Mucosa of stomach (tissue), 1 donor: ENCODE results near the gene TSPY9.
"Not testable (repeated sequence)": the region's sequence is repeated elsewhere in the genome, so short reads cannot be mapped to it uniquely, and the experiment has no call there.

Experiments
- H3K27me3 ChIP-seq: one replicate; pipeline ENCODE4 v1.7.0; 2013; ENCODE audit warnings: mild to moderate bottlenecking, low read length; ENCODE audit not compliant: control insufficient read depth, insufficient read depth
- H3K36me3 ChIP-seq: one replicate; pipeline ENCODE4 v1.7.0; 2013; ENCODE audit warnings: low read length; ENCODE audit not compliant: control insufficient read depth, insufficient read depth
- H3K4me1 ChIP-seq: one replicate; pipeline ENCODE4 v1.7.0; 2013; ENCODE audit warnings: mild to moderate bottlenecking, low read length; ENCODE audit not compliant: control insufficient read depth, insufficient read depth
- H3K4me3 ChIP-seq: one replicate; pipeline ENCODE4 v1.7.0; 2013; ENCODE audit warnings: low read length
- H3K9ac ChIP-seq: one replicate; pipeline ENCODE4 v1.7.0; 2013; ENCODE audit warnings: mild to moderate bottlenecking, low read length, moderate library complexity
- H3K9me3 ChIP-seq: one replicate; pipeline ENCODE4 v1.7.0; 2013; ENCODE audit warnings: mild to moderate bottlenecking, low read length, moderate library complexity; ENCODE audit not compliant: control insufficient read depth
- donor health status: Pancreatic carcinoma.

Gene TSPY9

GRCh38 chrY:9486967-9487366 lies at the start of gene TSPY9:
Gene TSPY9 (plus strand): TSS chrY:9487267. CDS start chrY:9487313, 46 bp downstream.
- H3K27me3 ChIP-seq, H3K9me3 ChIP-seq, H3K4me1 ChIP-seq, H3K9ac ChIP-seq, H3K36me3 ChIP-seq, H3K4me3 ChIP-seq: not testable (repeated sequence)

- not testable (repeated sequence) for H3K4me1 ChIP-seq, H3K9me3 ChIP-seq, H3K36me3 ChIP-seq, H3K9ac ChIP-seq, H3K4me3 ChIP-seq, H3K27me3 ChIP-seq
Measured at GRCh38 chrY:9466655-9467054, 20.4 kb upstream of the TSPY9 start, which contains the start of gene TSPY1. Gene TSPY1 (plus strand): TSS chrY:9466955. CDS start chrY:9467001, 46 bp downstream.

- H3K4me1 ChIP-seq, H3K27me3 ChIP-seq, H3K36me3 ChIP-seq, H3K4me3 ChIP-seq, H3K9me3 ChIP-seq, H3K9ac ChIP-seq: not testable (repeated sequence)
Measured at GRCh38 chrY:9504396-9504795, 17.3 kb downstream of the TSPY9 start.

- not testable (repeated sequence) for H3K9ac ChIP-seq, H3K4me3 ChIP-seq, H3K27me3 ChIP-seq, H3K9me3 ChIP-seq, H3K36me3 ChIP-seq, H3K4me1 ChIP-seq
Measured at GRCh38 chrY:9516287-9516686, 29.2 kb downstream of the TSPY9 start.

GRCh38 chrY:9527580-9527979 lies 40.5 kb downstream of the TSPY9 start, which contains the start of gene TSPY10:
Gene TSPY10 (plus strand): TSS chrY:9527880. CDS start chrY:9527926, 46 bp downstream.
- not testable (repeated sequence) for H3K27me3 ChIP-seq, H3K4me1 ChIP-seq, H3K36me3 ChIP-seq, H3K9ac ChIP-seq, H3K4me3 ChIP-seq, H3K9me3 ChIP-seq
